Measurements from ENCODE around the gene ARHGAP42.

DNA sequence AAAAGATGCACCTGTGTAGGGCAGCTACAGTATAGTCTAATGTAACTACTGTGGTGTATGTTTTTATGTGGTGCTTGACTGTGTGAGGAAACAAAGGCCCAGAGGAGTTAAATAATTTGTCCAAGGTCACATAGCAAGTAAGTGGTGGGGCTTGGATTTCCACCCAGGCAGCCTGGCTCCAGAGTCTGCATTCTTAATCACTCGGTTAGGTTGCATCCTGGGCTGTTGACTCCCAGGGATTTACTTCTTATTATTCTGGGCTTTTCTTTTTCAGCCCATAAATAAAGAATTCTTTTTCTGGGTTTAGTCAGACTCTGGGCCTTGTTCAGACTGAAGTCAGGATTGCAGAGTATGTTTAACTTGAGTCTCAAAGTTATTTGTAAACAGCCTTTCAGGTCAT is 82.1 kb downstream of the ARHGAP42 start:
- TF ChIP-seq, protein P1, sequence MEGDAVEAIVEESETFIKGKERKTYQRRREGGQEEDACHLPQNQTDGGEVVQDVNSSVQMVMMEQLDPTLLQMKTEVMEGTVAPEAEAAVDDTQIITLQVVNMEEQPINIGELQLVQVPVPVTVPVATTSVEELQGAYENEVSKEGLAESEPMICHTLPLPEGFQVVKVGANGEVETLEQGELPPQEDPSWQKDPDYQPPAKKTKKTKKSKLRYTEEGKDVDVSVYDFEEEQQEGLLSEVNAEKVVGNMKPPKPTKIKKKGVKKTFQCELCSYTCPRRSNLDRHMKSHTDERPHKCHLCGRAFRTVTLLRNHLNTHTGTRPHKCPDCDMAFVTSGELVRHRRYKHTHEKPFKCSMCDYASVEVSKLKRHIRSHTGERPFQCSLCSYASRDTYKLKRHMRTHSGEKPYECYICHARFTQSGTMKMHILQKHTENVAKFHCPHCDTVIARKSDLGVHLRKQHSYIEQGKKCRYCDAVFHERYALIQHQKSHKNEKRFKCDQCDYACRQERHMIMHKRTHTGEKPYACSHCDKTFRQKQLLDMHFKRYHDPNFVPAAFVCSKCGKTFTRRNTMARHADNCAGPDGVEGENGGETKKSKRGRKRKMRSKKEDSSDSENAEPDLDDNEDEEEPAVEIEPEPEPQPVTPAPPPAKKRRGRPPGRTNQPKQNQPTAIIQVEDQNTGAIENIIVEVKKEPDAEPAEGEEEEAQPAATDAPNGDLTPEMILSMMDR (IDR thresholded peaks at IDR 0.05) = no peak
- TF ChIP-seq POLR2A (IDR thresholded peaks at IDR 0.05) = no peak
